ENCODE results near the gene BICD2. TPM values are rescaled to one million over a fixed set of nuclear protein-coding genes. Genes with fewer than 3 reads are reported as not detected.

Gene BICD2
- total and polyA plus RNA-seq, 9 of the 15 experiments (the other 6 are each of a cell fraction or from before 2014, with no cell fraction given) = 3.6 to 23.4 (median 11.8) TPM

GRCh38 chr9:92715488-92716231 lies 49.0 kb downstream of the BICD2 start (continued):
- peak; percentile 68 for TF ChIP-seq RBBP5 (IDR thresholded peaks at IDR 0.05; ENCODE audit: borderline replicate concordance, insufficient read depth, low read length, poor library complexity, severe bottlenecking)
- TF ChIP-seq MAX (CRISPR knock-in tag; IDR thresholded peaks at IDR 0.05) = peak; percentile 61
- TF ChIP-seq POLR2G (IDR thresholded peaks at IDR 0.05; ENCODE audit: low read depth, low read length) = 0 out of 2 replicates have a peak, but pooled peaks have one; percentile 19
- TF ChIP-seq ZFPM2 (CRISPR knock-in tag; IDR thresholded peaks at IDR 0.05) = no peak
- no peak for TF ChIP-seq RERE (CRISPR knock-in tag; IDR thresholded peaks at IDR 0.05; ENCODE audit: borderline replicate concordance)
- TF ChIP-seq JUND (IDR thresholded peaks at IDR 0.05; ENCODE audit: borderline replicate concordance, low read depth, low read length) = no peak
- no peak for TF ChIP-seq JUND (tag; IDR thresholded peaks at IDR 0.05; ENCODE audit: borderline replicate concordance, low read depth, low read length)
- no peak for TF ChIP-seq HNRNPLL (IDR thresholded peaks at IDR 0.05; ENCODE audit: low read depth, low read length, poor library complexity, severe bottlenecking)
- TF ChIP-seq NFIC (IDR thresholded peaks at IDR 0.05) = no peak
- TF ChIP-seq SNIP1 (IDR thresholded peaks at IDR 0.05; ENCODE audit: low read depth) = no peak
- TF ChIP-seq MITF (IDR thresholded peaks at IDR 0.05) = no peak
- no peak for TF ChIP-seq POU5F1 (IDR thresholded peaks at IDR 0.05; ENCODE audit: borderline replicate concordance, low read depth, low read length, partially characterized antibody)
- TF ChIP-seq CTCF (IDR thresholded peaks at IDR 0.05 in 2 of 3, conservative IDR thresholded peaks at IDR 0.05 in 1 of 3; ENCODE audit: insufficient read depth in 2 of 3, low read depth in 1 of 3, low read length in 3 of 3) = no peak
- TF ChIP-seq MIER1 (IDR thresholded peaks at IDR 0.05; ENCODE audit: low read depth) = no peak
- TF ChIP-seq TCF3 (CRISPR knock-in tag; IDR thresholded peaks at IDR 0.05) = peak; percentile 22; the same call in 1 of the 2 replicates
